OCI-LY7 (cell line): ENCODE measurements around the gene PRPF40B.

ENCODE experiments used
- EZH2phosphoT487 ChIP-seq: fragments of 200-600 bp; sonication (generic); IDR thresholded peaks from 2 replicates; pipeline ENCODE4 v1.6.1; 2018; ENCODE audit warnings: low read depth, borderline replicate concordance, mild to moderate bottlenecking, mixed run types, antibody characterized with exemption, low read length, moderate library complexity, mixed read lengths
- TF ChIP-seq, protein P1 (sequence below): fragments of 200-600 bp; sonication (generic); conservative IDR thresholded peaks from 2 replicates; pipeline ENCODE4 v1.5.1; 2014; ENCODE audit warnings: mild to moderate bottlenecking, antibody characterized with exemption, low read length, moderate library complexity, mixed read lengths

- TF ChIP-seq, protein P1, sequence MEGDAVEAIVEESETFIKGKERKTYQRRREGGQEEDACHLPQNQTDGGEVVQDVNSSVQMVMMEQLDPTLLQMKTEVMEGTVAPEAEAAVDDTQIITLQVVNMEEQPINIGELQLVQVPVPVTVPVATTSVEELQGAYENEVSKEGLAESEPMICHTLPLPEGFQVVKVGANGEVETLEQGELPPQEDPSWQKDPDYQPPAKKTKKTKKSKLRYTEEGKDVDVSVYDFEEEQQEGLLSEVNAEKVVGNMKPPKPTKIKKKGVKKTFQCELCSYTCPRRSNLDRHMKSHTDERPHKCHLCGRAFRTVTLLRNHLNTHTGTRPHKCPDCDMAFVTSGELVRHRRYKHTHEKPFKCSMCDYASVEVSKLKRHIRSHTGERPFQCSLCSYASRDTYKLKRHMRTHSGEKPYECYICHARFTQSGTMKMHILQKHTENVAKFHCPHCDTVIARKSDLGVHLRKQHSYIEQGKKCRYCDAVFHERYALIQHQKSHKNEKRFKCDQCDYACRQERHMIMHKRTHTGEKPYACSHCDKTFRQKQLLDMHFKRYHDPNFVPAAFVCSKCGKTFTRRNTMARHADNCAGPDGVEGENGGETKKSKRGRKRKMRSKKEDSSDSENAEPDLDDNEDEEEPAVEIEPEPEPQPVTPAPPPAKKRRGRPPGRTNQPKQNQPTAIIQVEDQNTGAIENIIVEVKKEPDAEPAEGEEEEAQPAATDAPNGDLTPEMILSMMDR = peak; percentile 62
- no peak for TF ChIP-seq EZH2phosphoT487
These were observed 13.5 kb upstream of the PRPF40B start for GRCh38 chr12:49609875-49610154.
